T-helper 2 cell treated with Interferon-gamma antibody and Interleukin-4, amounts not matched to agents 5 μg/mL and 100 μg/mL, for 36 hours (primary cell): ENCODE data around the gene CFAP65.

Source experiments
- DNase-seq: peaks from one replicate; pipeline ENCODE4 v3.0.0; 2021; ENCODE audit warnings: low spot score
- H3K27ac Mint-ChIP-seq: one replicate; pipeline ENCODE4 v1.8.0; 2021; ENCODE audit warnings: mild to moderate bottlenecking, mixed read lengths
- H3K27me3 Mint-ChIP-seq: one replicate; pipeline ENCODE4 v1.8.0; 2021; ENCODE audit warnings: low read depth, mixed read lengths
- H3K36me3 Mint-ChIP-seq: one replicate; pipeline ENCODE4 v1.8.0; 2021; ENCODE audit warnings: low read depth, mixed read lengths
- H3K4me1 Mint-ChIP-seq: one replicate; pipeline ENCODE4 v1.8.0; 2021; ENCODE audit warnings: low read depth, mixed read lengths
- H3K4me3 Mint-ChIP-seq: one replicate; pipeline ENCODE4 v1.8.0; 2022; ENCODE audit warnings: mild to moderate bottlenecking, moderate library complexity, mixed read lengths
- H3K9me3 Mint-ChIP-seq: one replicate; pipeline ENCODE4 v1.8.0; 2021; ENCODE audit warnings: mixed read lengths

Gene CFAP65

DNA sequence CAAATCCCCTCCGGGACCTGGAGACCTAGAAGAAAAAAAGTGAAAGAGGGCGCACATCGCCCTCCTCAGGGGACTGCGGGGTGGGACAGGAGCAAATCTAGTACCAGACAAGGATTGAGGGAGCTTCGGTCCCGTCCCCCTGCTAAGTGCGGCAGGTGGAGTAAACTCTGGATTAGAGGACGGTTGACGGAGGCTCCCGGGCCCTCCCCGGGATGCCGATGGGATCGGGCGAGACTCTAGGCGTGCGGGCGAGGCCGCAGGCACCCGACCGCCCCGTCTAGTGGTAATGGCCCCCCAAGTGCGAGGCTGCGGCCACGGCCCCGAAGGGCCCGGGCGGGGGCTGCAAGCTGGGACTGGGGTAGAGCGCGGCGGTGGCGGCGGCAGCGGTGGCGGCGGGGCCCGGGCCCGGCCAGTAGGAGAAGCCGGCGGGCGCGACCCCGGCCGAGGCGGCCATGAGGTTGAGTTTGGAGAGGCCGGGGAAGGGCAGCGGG, 59.9 kb downstream of the CFAP65 start:
- H3K4me1 Mint-ChIP-seq: peaks cover 11% of the 10 kb centered on the region
- DNase-seq: no peak
- H3K9me3 Mint-ChIP-seq: no peaks in the 10 kb centered on the region
- peaks cover 2% of the 10 kb centered on the region for H3K36me3 Mint-ChIP-seq
- H3K4me3 Mint-ChIP-seq: peak overlapping the region; percentile 38
- H3K27me3 Mint-ChIP-seq: peaks cover 75% of the 10 kb centered on the region
- peak overlapping the region; percentile 76 for H3K27ac Mint-ChIP-seq

DNA sequence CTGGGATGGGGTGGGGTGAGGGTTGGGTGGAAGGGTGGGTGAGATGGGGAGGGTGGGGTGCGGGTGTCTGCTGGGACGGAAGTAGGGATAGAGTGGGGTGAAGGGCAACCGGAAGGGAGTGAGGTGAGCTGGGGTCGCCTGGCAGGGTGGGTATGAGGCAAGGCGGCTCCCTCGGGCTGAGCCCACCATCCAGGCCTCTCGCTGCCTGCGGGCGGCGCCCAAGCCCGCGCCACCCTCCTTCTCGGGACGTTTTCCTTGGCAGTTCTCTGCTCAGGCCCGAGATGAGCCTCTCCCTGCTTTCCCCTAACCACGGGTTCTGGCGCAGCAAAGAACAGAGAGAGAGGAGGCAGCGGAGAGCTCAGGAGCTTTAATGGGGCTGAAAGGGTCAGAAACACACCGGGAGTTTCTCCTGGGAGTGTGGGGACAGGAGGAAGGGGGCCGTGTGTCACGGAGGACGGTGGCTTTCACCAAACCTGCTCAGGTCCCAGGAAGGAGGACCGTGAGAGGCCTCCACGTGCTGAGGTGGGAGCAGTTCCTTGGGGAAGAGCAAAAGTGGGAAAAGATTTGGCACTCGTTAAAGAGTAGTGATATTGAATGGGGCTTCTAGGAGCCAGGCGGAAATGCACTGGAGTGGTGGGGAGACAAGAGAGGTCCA, 60.5 kb downstream of the CFAP65 start:
- Mint-ChIP-seq H3K27ac (peak overlapping the region; percentile 76), H3K4me1 (peaks cover 11% of the 10 kb centered on the region), H3K9me3 (no peaks in the 10 kb centered on the region), H3K4me3 (peak overlapping the region; percentile 38), H3K27me3 (peaks cover 74% of the 10 kb centered on the region), H3K36me3 (peaks cover 2% of the 10 kb centered on the region)
- no peak for DNase-seq

- no peak overlapping the region for H3K27ac Mint-ChIP-seq
- peaks cover 11% of the 10 kb centered on the region for H3K4me1 Mint-ChIP-seq
- no peaks in the 10 kb centered on the region for H3K9me3 Mint-ChIP-seq
- H3K36me3 Mint-ChIP-seq: peaks cover 2% of the 10 kb centered on the region
- DNase-seq: peak; percentile 71
- H3K4me3 Mint-ChIP-seq: no peak overlapping the region
- H3K27me3 Mint-ChIP-seq: peaks cover 74% of the 10 kb centered on the region
These were observed 61.2 kb downstream of the CFAP65 start for GRCh38 chr2:218979846-218980734.

DNA sequence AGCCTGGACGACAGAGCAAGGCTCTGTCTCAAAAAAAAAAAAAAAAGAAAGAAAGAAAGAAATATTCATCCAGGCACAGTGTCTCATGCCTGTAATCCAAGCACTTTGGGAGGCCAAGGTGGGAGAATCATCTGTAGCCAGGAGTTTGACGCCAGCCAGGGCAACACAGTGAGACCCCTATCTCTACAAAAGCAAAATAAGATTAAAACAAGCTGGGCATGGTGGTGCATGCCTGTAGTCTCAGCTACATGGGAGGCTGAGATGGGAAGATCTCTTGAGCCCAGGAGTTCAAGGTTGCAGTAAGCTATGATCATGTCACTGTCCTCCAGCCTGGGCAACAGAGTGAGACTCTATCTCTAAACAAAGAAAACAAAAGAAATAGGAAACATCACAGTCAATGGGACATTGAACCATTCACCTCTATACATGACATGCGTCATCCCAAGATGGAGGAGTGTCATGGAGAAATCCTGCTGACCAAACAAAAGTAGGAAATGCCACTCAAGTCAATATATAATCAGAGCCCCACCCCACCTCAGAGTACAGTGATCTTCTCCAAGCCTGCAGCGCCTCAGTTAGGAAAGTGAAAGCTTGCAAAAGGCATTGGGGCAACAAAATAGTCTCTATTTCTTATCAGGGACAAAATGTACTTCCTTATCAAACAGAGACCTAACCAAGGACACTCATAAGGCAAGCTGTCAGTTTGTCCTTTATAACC, 66.1 kb downstream of the CFAP65 start:
- Mint-ChIP-seq H3K27ac (no peak overlapping the region), H3K36me3 (no peaks in the 10 kb centered on the region), H3K27me3 (peaks cover 60% of the 10 kb centered on the region), H3K4me3 (no peak overlapping the region), H3K4me1 (peaks cover 2% of the 10 kb centered on the region), H3K9me3 (no peaks in the 10 kb centered on the region)
- no peak for DNase-seq

DNA sequence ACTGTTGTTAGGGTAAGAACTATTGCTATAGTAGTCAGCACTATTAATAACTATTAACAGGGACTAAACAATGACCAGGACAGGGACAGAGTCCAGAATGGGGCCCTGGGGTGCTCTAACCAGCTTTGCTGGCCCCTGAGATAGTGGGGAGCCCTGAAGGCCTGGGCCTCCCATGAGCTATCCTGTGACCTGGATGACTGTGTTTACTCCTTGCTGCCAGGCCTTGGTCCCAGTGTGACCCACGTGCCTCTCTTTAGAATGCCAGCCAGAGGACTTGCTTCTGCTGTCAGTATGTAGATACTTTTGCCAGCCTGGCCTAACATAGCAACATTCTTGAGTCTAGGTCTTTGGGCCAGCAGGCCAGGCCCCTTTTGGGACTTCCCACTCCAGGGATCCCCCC, 70.4 kb downstream of the CFAP65 start:
- Mint-ChIP-seq H3K36me3 (no peaks in the 10 kb centered on the region), H3K4me3 (no peak overlapping the region), H3K27ac (no peak overlapping the region), H3K27me3 (peaks cover 39% of the 10 kb centered on the region), H3K9me3 (no peaks in the 10 kb centered on the region), H3K4me1 (no peaks in the 10 kb centered on the region)
- no peak for DNase-seq

DNA sequence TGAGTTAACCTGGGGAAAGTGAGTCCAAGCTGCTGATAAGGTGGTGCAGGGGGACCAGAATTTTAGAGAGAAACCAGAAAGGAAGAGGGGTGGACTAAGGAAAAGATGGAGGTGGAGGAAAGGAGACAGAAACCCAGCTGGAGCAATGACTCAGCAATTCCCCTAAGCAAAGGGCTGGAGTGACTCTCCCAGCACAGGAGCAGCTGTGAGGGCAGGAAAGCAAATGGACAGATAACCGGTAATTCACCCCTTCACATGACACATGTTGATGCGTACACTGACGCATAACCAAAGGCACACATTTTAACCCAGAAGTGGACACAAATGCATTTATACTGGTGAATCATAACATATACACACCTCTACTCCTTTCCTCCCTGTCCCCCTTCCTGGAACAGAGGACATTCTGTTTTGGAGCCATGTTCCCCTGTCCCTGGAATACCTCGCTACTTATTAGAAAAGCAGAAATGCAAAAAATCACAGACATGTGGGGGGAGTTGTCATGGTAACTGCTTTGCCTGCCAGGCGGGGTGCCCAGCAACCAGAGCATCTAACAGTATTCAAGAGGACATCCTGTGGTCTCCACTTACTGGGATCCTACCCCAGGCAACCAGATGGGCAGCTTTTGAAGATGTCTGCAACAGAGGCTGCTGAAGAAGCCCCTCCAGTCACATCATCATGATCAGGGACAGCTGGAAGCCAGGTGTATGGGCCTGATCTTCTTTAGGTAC, 77.1 kb downstream of the CFAP65 start:
- H3K4me1 Mint-ChIP-seq: peaks cover 3% of the 10 kb centered on the region
- DNase-seq: no peak
- H3K27ac Mint-ChIP-seq: no peak overlapping the region
- peaks cover 2% of the 10 kb centered on the region for H3K36me3 Mint-ChIP-seq
- no peaks in the 10 kb centered on the region for H3K9me3 Mint-ChIP-seq
- no peak overlapping the region for H3K4me3 Mint-ChIP-seq
- peaks cover 53% of the 10 kb centered on the region for H3K27me3 Mint-ChIP-seq

DNA sequence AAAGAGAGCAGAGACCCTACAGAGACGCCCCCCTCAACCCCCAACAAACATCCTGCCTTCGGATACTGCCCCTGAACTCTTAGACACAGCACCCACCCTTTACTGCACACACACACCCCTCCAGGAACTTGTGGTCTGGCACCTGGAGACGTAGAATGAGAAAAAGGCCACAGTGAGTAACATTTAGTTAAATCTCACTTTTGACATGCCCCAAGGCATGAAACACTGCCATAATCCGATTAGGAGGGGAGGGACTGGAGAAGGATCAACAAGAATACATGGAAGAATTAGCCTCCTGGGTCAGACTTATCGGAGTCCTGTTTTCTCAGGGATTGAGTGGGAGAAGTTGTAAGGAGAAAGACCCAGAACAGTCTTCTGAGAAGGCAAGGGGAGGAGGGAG, 77.7 kb downstream of the CFAP65 start:
- H3K9me3 Mint-ChIP-seq: no peaks in the 10 kb centered on the region
- no peak for DNase-seq
- peaks cover 2% of the 10 kb centered on the region for H3K36me3 Mint-ChIP-seq
- H3K27ac Mint-ChIP-seq: no peak overlapping the region
- no peak overlapping the region for H3K4me3 Mint-ChIP-seq
- H3K27me3 Mint-ChIP-seq: peaks cover 57% of the 10 kb centered on the region
- peaks cover 3% of the 10 kb centered on the region for H3K4me1 Mint-ChIP-seq

DNA sequence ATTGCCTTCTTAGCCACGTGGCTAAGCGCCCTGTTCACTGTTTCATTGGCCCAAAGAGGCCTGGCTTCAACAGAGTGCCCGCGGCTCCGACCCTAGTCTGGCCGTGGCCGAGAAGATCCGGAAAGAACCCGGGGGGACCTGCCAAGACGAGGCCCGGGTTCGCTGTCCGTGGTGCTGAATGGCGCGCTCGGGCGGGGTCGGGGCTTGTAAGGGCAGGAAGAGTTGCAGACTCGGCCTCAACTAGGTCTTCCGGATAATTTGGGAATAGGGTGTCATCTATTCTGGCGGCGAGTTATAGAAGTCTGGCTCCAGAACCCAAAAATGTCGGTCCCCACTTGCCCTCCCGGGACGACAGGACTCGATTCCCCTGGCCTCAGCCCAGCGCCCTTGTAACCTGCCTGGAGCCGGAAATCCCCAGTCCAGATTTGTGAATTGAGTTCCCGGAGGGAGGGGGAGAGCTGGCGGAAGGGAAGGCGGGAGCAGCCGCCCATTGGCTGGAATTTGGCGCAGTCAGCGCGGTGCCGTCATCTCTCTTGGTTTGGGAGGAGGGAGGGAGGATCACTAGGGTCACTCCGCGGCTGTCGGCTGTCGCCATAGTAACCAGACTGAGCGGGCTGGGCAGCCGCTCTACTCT, 78.3 kb downstream of the CFAP65 start:
- peak; percentile 33 for DNase-seq
- Mint-ChIP-seq H3K4me1 (peaks cover 3% of the 10 kb centered on the region), H3K9me3 (no peaks in the 10 kb centered on the region)

DNA sequence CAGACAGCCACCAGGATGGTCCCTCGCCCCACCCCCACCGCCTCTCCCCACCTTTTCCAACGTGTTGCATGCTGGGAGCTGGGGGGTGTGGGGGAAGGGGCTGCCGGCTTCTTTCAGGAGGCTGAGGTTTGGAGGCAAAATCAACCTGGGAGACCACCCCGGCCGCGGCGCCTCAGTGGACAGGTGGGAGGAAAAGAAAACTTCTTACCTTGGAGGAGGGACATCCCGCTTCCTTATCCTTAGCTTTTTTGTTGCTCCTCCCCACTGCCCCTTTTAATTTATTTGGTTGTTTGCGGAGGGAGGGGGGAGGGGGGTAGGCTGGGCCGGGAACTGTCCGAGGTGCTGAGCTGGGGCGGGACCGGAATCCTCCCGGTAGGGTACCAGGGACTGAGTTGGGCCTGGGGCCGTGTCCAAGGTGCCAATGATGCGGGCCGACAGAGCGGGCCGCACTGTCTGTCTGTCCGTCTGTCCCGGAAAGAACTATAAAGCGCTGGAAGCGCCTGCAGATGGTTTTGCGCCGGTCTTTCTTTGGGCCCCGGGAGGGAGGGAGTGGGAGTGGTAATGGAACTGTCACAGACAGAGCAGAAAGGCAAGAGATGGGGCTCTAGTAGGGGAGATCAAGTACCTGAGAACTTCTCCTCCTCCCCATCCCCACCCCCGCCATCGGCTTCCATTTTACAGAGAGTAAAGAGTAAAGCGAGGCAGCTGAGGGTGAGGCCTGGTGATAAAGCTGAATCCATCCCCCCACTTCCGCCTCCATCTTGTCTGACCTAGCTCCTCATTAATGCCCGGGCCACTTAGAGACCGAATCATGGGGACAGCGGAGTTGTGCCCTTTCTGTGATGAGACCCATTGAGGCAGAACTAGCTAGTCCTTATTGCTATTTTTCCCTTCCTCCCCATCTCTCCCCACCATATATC, 79.4 kb downstream of the CFAP65 start:
- H3K27me3 Mint-ChIP-seq: peaks cover 70% of the 10 kb centered on the region
- no peak overlapping the region for H3K4me3 Mint-ChIP-seq
- H3K9me3 Mint-ChIP-seq: no peaks in the 10 kb centered on the region
- H3K4me1 Mint-ChIP-seq: peaks cover 3% of the 10 kb centered on the region
- H3K36me3 Mint-ChIP-seq: peaks cover 2% of the 10 kb centered on the region
- no peak overlapping the region for H3K27ac Mint-ChIP-seq
- DNase-seq: no peak

More for the DNA sequence above, 78.3 kb downstream of the CFAP65 start:
- Mint-ChIP-seq H3K36me3 (peaks cover 2% of the 10 kb centered on the region), H3K27me3 (peaks cover 60% of the 10 kb centered on the region), H3K4me3 (no peak overlapping the region), H3K27ac (no peak overlapping the region)

GRCh38 chr2:218961229-218961628, 80.1 kb downstream of the CFAP65 start:
- DNase-seq: no peak
- Mint-ChIP-seq H3K27ac (peak overlapping the region; percentile 77), H3K9me3 (no peaks in the 10 kb centered on the region), H3K27me3 (peaks cover 77% of the 10 kb centered on the region), H3K4me3 (peak overlapping the region; percentile 36), H3K36me3 (peaks cover 2% of the 10 kb centered on the region), H3K4me1 (peaks cover 3% of the 10 kb centered on the region)

DNA sequence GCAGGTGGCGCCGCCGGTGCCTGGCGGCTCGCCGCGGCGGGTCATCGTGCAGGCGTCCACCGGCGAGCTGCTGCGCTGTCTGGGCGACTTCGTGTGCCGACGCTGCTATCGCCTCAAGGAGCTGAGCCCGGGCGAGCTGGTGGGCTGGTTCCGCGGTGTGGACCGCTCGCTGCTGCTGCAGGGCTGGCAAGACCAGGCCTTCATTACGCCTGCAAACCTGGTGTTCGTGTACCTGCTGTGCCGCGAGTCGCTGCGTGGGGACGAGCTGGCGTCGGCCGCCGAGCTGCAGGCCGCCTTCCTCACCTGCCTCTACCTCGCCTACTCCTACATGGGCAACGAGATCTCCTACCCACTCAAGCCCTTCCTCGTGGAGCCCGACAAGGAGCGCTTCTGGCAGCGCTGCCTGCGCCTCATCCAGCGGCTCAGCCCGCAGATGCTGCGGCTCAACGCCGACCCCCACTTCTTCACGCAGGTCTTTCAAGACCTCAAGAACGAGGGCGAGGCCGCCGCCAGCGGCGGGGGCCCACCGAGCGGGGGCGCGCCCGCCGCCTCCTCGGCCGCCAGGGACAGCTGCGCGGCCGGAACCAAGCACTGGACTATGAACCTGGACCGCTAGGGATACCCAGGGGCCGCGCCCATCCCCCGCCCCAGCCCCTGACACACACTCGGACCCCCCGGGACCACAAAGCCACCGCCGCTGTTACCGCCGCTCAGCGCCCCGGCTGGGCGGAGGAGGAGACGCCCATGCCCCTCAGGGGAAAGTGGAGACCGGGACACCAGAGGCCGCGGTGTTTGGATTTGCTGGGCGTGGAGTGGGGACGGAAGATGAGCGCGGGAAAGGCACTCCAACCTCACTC, 80.8 kb downstream of the CFAP65 start:
- Mint-ChIP-seq H3K9me3 (no peaks in the 10 kb centered on the region), H3K4me3 (no peak overlapping the region), H3K27ac (no peak overlapping the region), H3K4me1 (peaks cover 3% of the 10 kb centered on the region), H3K27me3 (peaks cover 81% of the 10 kb centered on the region), H3K36me3 (peaks cover 2% of the 10 kb centered on the region)
- no peak for DNase-seq
